HG02588 (cell line): ENCODE data around the gene PPFIA4.

ENCODE experiments used
- ATAC-seq: cut with Tn5 transposase; IDR thresholded peaks from one replicate; pipeline ENCODE4 v1.9.1; 2021; ENCODE audit warnings: mild to moderate bottlenecking, moderate library complexity; ENCODE audit not compliant: unreplicated experiment

PPFIA4 gene

DNA sequence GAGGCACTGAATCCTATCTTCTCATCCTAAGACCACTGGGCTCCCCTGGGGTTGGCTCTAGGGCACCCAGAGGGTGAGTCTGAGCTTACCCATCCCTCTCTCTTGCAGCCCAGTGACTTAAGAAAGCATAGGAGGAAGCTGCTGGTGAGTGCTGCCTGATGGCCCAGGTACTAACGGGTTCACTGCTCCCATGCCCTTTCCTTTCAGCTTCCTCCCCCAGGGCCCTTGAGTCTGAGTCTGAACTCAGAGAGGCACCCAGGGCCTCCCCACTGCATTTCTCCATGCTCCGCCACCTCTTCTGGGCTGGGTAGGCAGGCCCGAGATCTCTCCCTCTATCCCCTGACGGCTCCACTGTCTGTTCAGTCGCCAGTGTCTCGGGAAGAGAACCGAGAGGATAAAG lies 29.7 kb downstream of the PPFIA4 start:
- ATAC-seq = no peak

DNA sequence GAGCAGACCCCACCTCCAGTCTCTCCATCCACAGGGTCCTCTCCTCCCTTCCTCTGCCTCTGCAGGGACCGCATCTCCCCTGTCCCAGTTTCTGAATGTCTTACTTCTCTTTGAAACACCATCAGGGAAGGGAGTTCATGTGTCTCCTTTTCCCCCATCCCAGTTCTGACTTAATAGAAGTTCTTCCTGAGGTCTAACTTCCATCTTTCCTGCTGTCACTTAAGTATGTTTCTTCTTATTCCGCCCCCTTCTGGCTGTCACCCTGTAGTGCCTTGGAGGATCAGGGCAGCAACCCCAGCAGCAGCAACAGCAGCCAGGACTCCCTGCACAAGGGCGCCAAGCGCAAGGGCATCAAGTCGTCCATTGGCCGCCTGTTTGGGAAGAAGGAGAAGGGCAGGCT lies 30.2 kb downstream of the PPFIA4 start:
- ATAC-seq = no peak

DNA sequence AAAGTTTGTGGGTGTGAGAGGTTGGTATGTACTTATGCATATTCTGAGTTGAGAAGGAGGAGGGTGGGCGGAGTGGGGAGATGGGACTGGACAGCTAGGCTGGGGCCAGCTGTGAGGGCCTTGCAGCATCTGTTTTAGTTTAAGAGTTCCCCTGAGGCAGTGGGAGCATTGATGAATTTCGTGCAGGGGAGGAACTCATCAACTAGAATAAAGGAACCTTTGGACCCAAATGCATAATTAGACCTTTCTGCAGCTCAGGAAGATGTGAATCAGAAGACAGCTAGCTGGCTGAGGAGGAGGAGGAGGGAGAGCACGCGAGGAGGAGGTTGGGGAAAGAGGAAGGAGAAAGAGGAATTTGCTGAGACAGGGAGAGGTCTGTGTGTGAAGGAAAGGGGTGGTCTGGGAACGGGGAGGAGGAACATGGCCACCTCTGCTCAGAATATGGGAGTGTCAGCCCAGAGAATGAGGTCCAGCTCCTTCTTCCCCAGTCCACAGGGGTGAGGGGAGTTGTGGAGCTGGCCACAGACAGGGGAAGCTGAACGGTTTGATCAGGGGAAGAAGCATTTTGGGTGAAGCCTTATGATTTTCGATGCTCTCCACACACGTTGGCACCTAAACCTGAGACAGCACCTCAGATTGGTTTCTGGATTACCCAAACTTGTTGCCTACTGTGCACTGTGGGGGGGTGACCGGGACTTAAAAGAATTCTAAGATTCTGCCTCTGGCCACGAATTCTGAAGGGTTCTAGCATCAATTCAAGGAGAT lies 31.8 kb downstream of the PPFIA4 start:
- no peak for ATAC-seq

DNA sequence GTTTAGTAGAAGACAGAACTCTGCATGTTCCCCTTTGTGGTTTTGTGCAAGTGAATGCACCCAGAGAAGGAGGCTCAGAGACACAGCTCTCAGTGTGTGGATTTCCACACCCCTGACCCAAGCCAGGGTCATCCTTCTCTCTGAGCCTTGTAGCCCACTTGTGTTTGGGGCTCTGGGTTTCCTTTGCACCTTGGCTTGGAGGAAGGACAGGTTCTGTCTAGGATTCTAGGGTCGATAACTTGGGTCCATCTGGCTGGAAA lies 32.3 kb downstream of the PPFIA4 start:
- ATAC-seq = no peak

DNA sequence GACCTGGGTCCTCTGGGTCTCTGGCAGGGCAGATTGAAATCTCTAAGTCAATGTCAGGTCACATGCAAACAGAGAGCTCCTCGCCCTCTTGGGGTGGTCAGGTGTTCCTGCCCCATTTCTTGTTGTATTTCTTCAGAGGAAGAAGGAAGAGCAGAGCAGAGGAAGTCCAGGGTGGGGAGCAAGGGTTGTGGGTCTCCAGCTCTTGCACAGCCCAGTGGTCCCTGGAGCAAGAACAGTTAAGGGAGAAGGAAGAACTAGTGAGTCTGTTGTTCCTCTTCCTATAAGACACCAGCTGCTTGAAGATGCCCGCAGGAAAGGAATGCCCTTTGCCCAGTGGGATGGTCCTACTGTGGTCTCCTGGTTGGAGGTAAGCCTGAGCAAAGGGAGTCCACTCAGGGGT lies 33.2 kb downstream of the PPFIA4 start:
- ATAC-seq = no peak

DNA sequence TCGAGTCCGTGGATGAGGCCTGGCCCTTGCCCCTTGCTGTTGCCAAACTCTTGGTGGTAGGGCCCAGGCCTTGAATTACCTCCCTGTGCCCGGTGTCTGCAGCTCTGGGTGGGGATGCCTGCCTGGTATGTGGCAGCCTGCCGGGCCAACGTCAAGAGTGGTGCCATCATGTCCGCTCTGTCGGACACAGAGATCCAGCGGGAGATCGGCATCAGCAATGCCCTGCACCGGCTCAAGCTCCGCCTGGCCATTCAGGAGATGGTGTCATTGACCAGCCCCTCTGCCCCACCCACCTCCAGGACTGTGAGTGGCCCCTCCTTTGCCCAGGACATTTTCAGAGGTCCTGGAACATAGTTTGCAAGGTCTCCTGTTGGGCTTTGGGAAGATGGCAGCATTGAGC lies 33.8 kb downstream of the PPFIA4 start:
- ATAC-seq = no peak

DNA sequence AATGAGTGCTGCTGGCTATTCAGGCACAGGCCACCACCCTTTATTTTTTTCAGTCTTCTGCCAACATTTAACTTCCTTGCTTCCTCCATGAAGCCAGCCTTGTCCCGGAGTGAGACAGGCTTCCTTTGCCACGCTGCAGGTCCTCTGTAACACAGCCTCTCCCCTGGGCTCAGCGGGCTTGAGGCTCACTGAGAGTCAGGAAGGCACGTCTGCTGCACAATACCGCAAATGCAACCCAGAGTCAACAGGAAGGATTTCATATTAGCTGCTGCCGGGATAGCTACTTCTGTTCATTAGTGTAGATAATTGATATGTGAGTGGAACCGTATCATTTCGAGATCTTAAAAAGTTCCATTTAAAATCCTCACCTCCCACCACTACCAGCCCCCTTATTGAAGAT lies 37.0 kb downstream of the PPFIA4 start:
- no peak for ATAC-seq

DNA sequence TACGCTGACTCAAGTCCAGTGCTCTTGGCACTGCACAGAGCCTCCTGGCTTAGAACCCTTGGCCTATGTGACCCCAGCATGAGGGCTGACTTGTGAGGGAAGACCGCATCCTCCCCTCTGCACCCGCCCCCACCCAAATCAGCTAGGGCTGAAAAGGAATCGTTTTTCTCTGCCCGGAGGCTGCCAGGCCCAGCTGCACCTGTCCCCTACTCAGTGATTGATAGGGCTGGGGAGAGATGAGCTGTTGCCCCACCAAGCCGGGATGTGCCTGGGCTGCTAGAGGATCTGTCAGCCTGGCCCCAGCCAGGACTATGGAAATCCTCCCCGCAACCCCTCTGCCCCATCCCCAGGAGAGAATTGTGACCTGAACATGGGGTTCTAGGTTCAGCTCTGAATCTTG lies 38.9 kb downstream of the PPFIA4 start:
- no peak for ATAC-seq

DNA sequence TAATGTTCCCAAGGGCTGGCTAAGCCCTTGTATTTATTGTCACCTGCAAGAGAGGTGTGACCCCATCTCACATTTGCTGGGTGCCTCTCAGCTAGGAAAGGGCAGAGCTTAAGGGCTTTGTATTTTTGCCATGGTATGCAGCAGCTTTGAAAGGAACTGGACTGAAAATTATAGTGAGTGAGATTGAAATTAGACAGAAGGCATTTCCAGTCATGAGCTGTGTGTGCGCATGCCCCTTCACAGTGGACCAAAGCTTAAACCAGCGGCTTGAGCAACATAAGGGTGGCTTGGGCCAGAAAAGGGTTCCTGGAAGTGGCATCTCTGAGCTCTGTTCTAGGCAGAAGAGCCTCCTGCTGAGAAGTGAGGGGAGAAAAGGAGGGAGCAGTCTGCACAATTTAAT lies 39.7 kb downstream of the PPFIA4 start:
- no peak for ATAC-seq

DNA sequence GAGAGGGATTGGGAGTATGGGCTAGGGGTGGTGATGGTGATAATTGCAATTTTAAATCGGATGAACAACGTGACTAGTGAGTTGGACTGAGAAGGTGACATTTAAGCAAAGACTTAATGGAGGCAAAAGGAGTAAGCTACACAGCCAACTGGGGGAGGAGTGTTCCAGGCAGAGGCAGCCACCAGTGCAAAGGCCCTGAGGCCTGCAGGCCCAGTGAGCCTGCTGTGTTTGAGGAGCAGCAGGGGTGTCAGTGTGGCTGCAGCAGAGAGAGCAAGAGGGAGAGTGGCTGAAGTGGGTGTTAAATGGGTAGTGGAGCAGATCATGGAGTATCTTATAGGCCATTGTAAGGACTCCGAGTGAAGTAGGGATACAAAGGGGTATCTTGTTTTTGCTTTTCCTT lies 40.7 kb downstream of the PPFIA4 start:
- ATAC-seq = no peak

DNA sequence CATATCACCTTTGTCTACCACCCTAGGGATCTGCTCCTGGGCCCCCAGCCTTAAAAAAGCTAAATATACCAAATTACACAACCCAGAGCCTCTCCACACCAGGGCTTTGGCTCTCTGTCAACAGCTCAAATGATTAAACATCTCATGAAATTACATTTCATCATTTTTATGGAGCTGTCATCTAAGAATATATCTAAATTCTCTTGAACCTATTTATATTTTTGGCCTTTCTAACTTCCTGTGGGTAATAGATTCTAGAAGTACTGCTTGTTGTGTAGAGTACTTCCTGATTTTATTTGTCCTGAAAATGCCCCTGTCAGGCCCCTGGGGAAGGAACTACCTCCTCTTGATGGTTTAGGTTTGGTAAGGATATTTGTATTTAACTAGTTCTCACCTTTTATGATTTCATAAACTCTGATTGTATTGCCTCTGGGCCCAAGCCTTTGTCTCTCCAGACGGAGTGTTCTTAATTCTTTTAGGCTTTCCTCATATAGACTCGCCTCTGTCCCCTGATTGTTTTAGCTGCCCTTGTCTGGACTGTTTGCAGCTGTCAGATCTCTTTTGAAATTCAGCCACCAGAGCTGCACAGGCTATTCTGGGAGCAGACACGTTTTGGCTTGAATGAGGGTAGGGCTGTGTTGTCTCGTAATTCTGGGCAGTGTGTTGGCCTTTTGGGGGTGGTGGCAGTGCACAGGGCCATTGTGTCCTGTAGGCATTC lies 42.9 kb downstream of the PPFIA4 start:
- ATAC-seq = no peak

DNA sequence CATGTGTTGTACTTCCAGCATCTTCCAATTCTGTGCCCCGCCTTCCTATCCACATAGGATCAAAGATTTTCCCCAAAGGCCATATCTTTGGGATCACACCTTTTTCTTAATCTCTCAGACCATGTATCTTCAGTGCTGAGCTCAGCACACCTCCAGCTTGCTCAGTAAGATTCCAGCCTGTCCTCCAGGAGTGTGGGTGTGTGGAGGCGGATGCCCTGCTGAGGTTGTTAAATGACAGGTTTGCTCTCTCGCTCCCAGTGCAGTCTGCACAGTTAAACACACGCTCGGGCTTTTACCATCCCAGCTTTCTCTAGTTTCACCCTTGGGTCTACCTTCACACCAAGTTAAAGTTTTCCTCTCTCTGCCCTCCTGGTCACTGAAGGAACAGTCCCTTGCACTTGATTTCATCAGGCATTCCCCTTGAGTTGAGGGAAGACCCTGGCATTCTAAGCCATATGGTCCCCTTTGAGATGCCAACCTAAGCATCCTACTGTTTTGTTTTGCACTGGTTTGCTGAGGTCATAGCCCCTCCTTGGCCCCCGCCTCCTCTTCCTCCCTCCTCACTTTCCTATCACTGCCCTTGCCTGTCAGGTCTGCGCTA lies 45.8 kb downstream of the PPFIA4 start:
- ATAC-seq = no peak

DNA sequence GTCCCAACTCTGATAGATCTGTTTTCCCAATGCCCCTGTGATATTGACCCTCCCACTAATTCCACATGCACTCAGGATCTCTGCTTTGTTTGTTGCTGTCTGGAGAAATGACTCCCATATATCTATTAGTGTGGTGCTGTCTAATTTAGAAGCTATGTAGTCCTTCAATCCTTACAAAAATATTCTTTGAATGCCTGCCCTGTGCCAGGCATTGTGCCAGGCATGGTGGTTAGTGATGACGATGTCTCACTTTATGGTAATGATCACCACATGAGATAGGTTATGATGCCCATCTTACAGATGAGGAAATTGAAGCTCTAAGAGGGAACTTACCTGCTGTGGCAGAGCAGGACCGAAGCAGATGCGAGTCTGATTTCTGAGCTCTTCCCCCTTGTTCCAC lies 46.6 kb downstream of the PPFIA4 start:
- no peak for ATAC-seq

DNA sequence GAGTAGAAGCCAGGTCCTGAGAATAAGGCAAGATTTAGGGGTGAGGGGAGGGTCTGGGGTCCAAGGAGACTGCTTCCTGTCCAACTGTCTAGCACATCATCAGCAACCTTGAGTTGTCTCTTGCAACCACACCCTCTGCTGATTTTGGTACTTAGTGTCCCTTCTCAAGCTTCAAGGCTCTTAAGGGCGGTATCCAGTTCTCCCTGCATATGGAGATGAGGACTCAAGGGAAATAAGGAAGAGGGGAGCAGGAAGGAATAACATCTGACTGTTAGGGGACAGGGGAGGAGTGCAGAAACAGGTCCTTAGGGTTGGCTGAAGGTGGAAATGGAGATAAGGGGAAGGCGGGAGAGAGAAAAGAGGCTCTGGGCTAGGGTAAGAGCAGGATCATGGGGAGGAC lies 47.2 kb downstream of the PPFIA4 start:
- ATAC-seq = no peak

DNA sequence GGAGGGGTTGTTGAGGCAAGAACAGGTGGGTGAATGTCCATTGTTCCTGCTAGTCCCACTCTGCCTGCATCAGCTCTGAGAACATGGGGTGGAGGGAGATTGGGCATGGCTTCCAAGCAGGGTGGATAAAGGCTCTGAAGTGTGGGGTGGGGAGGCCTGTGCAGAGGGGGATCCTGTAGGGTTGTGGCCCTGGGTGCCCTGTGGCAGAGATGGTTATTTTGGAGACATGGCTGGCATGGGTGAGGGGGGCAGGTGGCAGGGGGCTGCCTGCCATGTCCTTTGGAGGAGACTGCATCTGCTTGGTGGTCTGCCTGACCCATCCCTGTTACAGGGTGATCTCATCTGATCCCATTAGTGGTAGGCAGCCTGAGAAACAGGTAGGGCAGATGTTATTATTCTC lies 48.3 kb downstream of the PPFIA4 start:
- ATAC-seq = no peak

DNA sequence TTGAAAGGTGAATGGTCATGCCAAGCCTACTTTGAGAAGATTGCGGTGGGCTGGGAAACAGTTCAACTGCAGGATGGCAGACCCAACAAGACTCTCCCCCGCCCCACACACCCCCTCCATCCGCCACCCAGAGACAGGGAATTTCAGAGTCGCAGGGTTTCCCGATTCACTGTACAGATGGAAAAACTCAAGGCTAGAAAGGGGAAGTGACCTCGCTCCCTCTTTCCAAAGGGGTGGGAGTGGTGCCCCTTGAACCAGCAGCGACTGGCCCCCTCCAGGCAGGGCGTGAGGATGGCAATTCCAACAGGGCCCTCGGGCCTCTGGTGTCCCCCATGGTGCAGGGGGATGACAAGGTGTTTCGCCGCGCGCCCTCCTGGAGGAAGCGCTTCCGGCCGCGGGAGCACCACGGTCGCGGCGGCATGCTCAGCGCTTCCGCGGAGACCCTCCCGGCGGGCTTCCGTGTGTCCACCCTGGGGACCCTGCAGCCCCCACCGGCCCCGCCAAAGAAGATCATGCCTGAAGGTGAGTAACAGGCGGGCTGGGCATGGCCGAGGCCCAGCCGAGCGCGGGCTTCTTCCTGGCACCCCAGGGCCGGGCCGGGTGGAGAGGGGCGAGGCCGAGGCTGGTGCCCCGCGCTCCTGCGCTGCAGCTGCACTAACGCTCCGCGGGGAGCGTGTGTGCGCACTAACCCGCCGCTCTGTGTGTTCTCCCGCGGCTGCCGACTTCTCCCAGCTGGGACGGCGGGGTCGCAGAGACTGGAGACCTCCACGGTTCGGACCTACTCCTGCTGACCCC lies 49.1 kb downstream of the PPFIA4 start:
- ATAC-seq = no peak

DNA sequence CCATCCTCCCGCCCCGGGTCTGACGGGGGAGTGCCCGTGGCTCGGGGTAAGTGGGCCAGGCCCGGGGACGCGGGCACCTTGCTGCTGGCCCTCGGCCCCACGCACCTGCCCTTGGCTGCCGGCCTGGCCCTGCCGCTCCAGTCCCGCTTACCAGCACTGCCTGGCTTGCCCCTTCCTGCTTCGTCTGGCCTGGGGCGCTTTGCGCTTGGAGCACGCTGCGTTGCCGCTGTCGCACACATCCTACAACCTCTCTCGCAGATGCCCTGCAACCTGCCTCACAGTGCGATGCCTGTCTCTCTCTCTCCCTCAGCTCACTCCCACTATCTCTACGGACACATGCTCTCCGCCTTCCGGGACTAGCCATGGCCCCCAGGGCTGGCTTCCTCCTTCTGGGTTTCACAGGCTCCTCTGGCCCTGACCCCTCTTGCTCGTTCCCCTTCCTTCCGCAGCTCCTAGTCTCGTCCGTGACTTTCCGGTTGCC lies 49.8 kb downstream of the PPFIA4 start:
- no peak for ATAC-seq

DNA sequence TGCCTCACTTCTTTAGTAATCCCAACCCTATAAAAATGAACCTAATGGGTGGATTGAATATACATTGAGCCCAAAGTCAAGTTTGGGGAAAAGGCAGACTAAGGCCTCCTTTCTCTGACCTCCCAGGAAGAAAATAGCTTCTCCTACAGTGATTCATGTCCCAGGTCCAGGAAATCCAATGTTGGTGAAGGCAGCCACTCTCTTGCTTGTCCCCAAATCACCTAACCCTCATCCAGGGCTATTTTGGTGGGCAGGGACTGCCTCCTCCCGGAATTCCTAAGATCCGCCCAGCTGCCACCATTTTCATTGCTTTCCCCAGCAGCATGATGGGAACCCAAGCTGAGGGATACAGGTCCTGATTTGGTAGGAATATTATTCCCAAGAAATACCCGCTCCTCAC lies 51.1 kb downstream of the PPFIA4 start:
- ATAC-seq = no peak

DNA sequence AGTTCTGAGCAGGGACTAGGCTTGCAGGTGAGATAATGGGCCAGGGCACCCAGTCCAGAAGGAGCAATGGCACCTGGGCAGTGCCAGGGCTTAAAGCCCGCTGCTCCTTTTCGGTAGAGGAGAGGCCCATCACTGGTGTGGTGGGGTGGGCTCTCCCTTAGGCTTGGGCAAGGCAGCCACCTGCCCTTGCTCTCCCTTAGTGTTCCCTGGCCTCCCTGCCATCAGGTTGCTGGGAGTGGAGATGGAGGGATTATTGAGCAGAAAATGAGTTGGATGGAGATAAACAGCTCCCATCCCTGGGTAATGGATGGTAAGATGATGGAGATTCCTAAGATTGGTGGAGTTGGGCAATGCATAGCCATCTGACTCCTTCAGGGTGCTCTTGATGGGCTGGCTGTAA lies 51.7 kb downstream of the PPFIA4 start:
- no peak for ATAC-seq

DNA sequence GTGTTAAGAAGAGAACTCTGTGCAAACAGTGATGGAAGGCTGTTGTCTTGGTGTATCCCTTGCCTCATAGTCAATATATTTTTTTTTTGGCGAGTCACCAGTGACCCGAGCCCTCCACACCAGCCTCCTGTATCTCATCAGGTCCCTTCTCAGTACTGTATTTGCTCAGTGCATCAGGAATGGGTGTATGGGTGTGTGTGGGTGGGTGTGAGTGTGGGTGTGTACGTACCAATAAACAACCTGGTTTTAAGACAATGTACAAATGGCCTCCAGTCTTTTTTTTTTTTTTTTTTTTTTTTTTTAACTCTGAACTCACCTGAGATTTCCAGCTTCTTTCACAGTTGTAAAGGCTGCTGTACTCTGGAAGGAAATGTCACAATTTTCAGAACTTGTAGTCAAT lies 52.2 kb downstream of the PPFIA4 start:
- no peak for ATAC-seq

DNA sequence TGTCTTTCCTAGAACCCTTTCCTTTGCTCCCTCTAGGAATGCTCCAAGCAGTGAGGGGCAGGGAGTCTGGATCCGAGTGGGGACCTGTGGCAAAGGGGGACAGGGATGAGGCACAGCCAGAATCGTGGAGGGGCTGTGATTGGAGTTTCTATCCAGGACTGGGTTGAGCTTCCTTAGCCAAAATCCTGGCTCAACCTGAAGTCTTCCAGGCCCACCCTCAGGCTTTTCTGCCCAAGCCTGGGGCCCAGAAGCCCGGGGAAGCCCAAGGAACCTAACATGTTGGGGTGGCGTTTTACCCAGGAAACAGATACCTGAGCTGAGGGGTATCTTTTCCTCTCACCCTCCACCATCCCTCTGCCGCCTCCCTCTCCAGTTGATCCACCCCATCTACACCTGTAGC lies 54.2 kb downstream of the PPFIA4 start:
- no peak for ATAC-seq
